Measurements from ENCODE around the gene DBR1.

Gene DBR1

DNA sequence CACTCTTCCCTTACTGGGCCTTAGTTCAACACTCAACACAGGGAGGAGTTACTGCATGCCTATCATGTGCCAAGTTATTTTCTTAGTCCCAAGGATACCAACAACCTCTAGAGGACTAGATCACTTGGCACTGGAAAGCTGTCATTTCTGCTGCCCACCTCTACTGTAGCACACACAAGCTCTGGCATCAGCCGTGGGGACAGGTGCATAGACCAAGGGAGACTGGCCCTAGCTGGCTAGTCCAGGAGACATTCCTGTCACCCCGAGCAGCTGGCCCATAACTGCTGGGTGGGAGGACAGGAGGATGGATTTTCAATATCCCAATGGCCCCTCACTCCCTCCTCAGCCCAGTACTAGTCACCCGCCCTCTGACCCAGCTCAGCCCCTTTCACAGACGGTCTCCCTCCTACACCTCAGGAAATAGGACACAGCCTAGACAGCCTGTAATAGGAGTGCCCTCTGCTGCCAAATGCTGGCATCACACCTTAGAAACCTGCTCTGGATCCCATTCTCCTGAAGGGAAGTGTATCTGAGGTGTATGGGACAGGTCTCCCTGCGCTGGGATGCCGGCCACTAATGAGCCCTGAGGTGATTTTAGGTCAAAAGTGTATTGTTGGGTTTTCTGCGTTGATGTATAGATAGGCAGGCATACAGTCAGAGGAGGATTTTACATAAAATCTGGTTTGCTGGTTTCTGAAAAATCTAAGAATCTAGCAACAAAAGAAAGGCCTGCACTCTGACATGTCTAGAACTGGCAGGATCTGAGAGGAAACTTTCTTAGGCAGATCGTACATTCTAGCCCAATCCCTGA, 55.9 kb downstream of the DBR1 start:
- DNase-seq = peak; percentile 72 to 76

DNA sequence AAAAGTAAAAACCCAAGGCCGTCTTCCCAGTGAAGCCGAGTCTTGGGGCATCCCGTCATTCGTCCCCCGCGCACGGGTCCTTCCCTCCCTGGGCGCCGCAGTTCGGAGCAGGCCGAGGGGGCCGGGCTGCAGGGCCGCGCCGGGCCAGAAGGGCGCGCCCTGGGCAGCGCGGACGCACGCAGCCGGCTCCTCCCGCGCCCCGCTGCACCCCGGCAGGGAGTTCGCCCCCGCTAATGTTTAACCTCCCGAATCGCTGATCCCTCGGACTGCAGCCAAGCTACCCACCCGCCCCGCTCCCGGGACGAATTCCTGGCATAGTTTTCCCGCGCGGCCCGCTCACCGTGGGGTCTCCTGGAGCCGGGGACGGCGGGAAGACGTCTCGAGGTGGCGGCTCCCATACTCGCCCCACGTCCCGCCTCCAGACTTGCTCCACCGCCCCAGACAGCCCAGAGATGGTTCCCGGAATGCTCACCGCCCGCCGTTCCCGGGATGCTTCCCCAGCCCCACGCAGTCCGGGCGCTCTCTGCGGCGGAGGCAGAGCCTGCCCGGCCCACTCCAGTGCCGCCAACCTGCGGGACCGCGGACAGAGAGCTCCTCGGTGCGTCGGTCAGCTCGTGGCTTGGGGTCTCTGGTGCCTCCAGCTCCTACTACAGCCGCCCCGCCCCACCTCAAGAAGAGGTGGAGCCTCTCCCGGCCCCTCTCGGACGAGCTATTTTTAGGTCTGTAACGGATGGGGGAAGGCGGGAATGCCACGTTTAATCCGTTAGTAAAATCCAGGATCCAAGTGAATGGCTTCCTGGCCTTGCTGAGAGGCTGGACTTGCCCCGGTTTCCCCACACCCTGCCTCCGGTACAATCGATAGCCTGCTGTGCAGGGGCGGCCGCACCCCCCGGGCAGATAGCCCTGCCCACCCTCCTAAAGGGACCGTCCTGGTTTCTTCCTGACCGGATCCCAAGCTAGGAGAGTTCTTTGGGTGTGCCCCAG, 59.4 kb downstream of the DBR1 start, which contains the start of gene DZIP1L:
Gene DZIP1L, minus strand, starts transcription at position 621 of the 984 bp plus-strand sequence. CDS start 11,637 bp downstream, outside the sequence.
- DNase-seq = peak; percentile 66 to 77

DNA sequence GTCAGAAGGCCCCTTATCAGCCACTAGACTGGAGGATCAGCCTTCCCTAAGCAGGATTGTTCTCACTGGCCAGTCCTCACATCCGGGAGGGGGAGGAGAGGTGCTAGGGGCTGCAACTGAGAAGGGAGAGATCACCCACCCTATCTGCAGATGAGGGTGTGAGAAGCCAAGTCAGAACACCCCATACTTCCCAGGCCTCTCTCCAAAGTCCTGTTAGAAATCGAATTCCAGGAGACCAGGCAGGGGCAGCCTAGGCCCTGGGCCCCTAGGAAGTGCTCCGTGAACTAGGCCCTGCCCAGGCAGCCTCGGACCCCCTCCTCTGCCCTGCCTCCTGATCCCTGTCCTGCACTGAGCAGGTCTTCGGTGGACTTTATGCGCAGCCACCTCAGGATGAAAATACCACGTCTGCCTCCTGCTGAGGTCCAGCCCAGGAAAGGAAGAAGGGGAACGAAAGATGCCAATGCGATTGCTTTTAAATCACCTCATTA, 60.2 kb downstream of the DBR1 start:
- DNase-seq = no peak

DNA sequence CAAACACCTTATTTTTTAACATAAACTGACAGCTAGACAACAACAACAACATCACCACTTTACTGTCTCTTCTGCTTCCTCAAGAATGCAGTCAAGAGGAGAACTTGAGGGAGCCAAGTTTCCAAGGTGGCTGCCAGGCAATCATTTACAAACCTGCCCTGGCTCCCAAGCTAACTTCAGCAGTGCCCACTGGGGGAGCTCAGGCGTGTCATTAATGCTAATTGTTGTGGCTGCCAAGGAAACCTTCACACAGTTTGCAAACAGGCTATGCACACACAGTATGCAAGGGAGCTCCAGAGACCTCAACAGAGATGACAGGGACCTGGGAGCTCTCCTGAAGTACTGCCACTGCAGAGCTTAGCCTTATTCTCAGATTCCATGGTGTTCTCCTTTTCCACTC, 61.4 kb downstream of the DBR1 start:
- no peak for DNase-seq

DNA sequence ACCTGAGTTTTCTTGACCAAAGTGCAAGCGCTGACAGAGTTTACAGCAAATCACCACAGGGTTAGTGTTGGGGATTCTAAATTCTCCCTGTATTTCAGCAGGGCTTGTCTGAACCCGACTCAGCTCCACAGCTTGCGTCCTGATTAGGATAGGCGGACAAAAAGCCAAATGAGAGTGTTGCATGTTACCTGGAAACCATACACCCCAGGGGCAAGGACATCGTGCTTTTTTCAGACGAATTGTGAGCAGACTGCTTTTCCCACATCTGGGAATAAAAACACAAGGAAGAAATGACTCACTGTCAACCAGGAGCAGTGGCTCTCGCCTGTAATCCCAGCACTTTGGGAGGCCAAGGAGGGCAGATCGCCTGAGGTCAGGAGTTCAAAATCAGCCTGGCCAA, 62.4 kb downstream of the DBR1 start:
- no peak for DNase-seq
